Esophagus squamous epithelium (tissue), 5 donors: ENCODE results near the gene ITPR3. TPM values are rescaled to one million over a fixed set of nuclear protein-coding genes. Genes with fewer than 3 reads are reported as not detected.

Experiments
- DNase-seq: peaks from one replicate; lab custom pipeline; 2025; lab: John Stamatoyannopoulos, UW
- H3K27ac ChIP-seq, 4 donors: fragments of 200-600 bp; sonication (generic); one replicate each; pipeline ENCODE4 v1.5.1; 2016 to 2019; ENCODE audit warnings: mild to moderate bottlenecking in 1 of 4
- H3K27me3 ChIP-seq, 4 donors: fragments of 200-600 bp; sonication (generic); 1 replicate in 3 of 4; 2 replicates in 1 of 4; pipeline versions ENCODE4 v1.5.1 to v1.6.0; 2017 to 2021; ENCODE audit warnings: antibody characterized with exemption in 1 of 4
- H3K36me3 ChIP-seq, 3 donors: fragments of 200-600 bp; sonication (generic); one replicate each; pipeline ENCODE4 v1.5.1; 2016 to 2019
- H3K4me1 ChIP-seq, 3 donors: fragments of 200-600 bp; sonication (generic); one replicate each; pipeline ENCODE4 v1.5.1; 2017 to 2019
- H3K4me3 ChIP-seq, 4 donors: fragments of 200-600 bp; sonication (generic); 1 replicate in 3 of 4; 2 replicates in 1 of 4; pipeline ENCODE4 v1.5.1; 2016 to 2019; ENCODE audit warnings: mild to moderate bottlenecking in 2 of 4, moderate library complexity in 1 of 4
- H3K9me3 ChIP-seq, 3 donors: fragments of 200-600 bp; sonication (generic); one replicate each; pipeline ENCODE4 v1.5.1; 2016 to 2019
- CTCF ChIP-seq, 6 experiments: fragments of 450-650 bp in 4 of 6; fragments of 200-600 bp in 2 of 6; sonication (generic) in 2 of 6; IDR thresholded peaks; one replicate each; pipeline ENCODE4 v1.5.1; 2016 to 2019; ENCODE audit warnings: antibody characterized with exemption in 6 of 6, mild to moderate bottlenecking in 4 of 6, moderate library complexity in 4 of 6
- POLR2A ChIP-seq, 4 donors: fragments of 450-650 bp; IDR thresholded peaks; one replicate each; pipeline ENCODE4 v1.6.1; 2017; ENCODE audit warnings: antibody characterized with exemption in 4 of 4, mild to moderate bottlenecking in 4 of 4, moderate library complexity in 3 of 4
- WGBS, 2 donors: methylation state at CpG; one replicate each; pipeline ENCODE4 v1.1.5; 2018; 5-methylcytosine and 5-hydroxymethylcytosine counted together
- intact Hi-C: fragments of 100-400 bp; cut with DNase I; formaldehyde crosslinking; loops from one replicate; pipeline ENCODE4 v1.15.0; 2022
- total RNA-seq, 4 donors: library from RNA; depleted of rRNA; stranded (reverse); fragments of >200 nt; gene quantifications; one replicate each; pipeline ENCODE4 v1.1.0, GENCODE V29; 2016
- donor health status: DM: yes; HTN: yes; CAD: no.

ITPR3 gene
- total RNA-seq, 4 donors from 2014 or later: 21.8 to 39.2 (median 35.3) TPM

- DNase-seq: no peak
- no peaks in the 10 kb centered on the region for H3K27me3 ChIP-seq
- H3K27ac ChIP-seq: no peak overlapping the region
- intact Hi-C loops: no loop called here
- H3K9me3 ChIP-seq: no peaks in the 10 kb centered on the region
- TF ChIP-seq CTCF (IDR thresholded peaks at IDR 0.05): no peak
- TF ChIP-seq POLR2A (IDR thresholded peaks at IDR 0.05): no peak
- no peak overlapping the region for H3K4me3 ChIP-seq
- H3K4me1 ChIP-seq: peaks cover 0 to 5% (median 0%) of the 10 kb centered on the region in 3 donors
- H3K36me3 ChIP-seq: peaks cover 5 to 86% (median 13%) of the 10 kb centered on the region in 3 donors
- 69 to 96% methylated on average over 1 to 3 of the region's 16 CpGs for WGBS, 2 donors
Measured at GRCh38 chr6:33658982-33659689, 38.0 kb downstream of the ITPR3 start.

GRCh38 chr6:33659986-33660385, 38.9 kb downstream of the ITPR3 start:
- Histone ChIP-seq H3K27me3 (no peaks in the 10 kb centered on the region), H3K9me3 (no peaks in the 10 kb centered on the region), H3K27ac (no peak overlapping the region), H3K4me1 (no peaks in the 10 kb centered on the region), H3K36me3 (peaks cover 5 to 89% (median 13%) of the 10 kb centered on the region in 3 donors), H3K4me3 (no peak overlapping the region)
- TF ChIP-seq CTCF (IDR thresholded peaks at IDR 0.05) (no peak), POLR2A (IDR thresholded peaks at IDR 0.05) (no peak)
- WGBS, 2 donors: 86 to 94% methylated on average over 5 to 6 of the region's 6 CpGs
- no peak for DNase-seq
- intact Hi-C loops: no loop called here

DNA sequence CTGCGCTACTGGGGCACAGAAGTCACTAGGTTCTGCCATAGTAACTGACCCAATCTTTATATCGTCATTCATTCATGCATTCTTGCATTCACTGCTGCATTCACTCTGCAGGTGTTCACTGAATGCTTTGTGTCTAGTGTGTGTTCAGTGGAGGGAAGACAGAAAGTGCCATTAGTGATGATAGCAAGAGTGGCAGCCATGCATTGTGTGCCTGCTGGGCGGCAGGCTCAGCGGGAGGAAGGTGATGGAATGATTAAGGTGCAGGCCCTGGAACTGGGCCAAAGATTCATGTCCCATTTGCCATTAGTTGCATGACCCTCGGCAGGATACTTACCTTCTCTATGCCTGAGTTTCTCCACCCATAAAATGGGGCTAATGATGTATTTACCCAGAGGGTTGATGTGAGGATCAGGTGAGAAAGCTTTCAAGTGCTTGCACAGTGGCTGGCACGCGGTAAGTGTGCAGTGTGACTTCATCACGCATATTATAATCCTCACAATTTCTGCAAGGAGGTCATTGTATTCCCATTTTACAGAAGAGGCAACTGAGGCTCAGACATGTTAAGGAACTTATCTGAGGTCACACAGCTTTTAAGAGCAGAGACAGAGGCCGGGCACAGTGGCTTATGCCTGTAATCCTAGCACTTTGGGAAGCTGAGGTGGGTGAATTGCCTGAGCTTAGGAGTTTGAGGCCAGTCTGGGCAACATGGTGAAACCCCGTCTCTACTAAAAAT, 40.1 kb downstream of the ITPR3 start:
- H3K4me1 ChIP-seq: no peaks in the 10 kb centered on the region
- H3K27me3 ChIP-seq: no peaks in the 10 kb centered on the region
- H3K36me3 ChIP-seq: peaks cover 0 to 92% (median 11%) of the 10 kb centered on the region in 3 donors
- H3K4me3 ChIP-seq: no peak overlapping the region
- intact Hi-C loops: no loop called here
- DNase-seq: no peak
- TF ChIP-seq POLR2A (IDR thresholded peaks at IDR 0.05) (no peak), CTCF (IDR thresholded peaks at IDR 0.05) (no peak)
- H3K27ac ChIP-seq: no peak overlapping the region
- WGBS, 2 donors: 89 to 93% methylated on average over 8 to 9 of the region's 10 CpGs
- H3K9me3 ChIP-seq: no peaks in the 10 kb centered on the region

GRCh38 chr6:33662318-33662717, 41.2 kb downstream of the ITPR3 start:
- DNase-seq: no peak
- TF ChIP-seq POLR2A (IDR thresholded peaks at IDR 0.05) (no peak), CTCF (IDR thresholded peaks at IDR 0.05) (no peak)
- Histone ChIP-seq H3K9me3 (no peaks in the 10 kb centered on the region), H3K4me1 (no peaks in the 10 kb centered on the region), H3K27me3 (no peaks in the 10 kb centered on the region), H3K4me3 (no peak overlapping the region), H3K36me3 (peaks cover 3 to 92% (median 3%) of the 10 kb centered on the region in 3 donors), H3K27ac (no peak overlapping the region)
- intact Hi-C loops: no loop called here
- 68 to 95% methylated on average over 3 to 7 of the region's 11 CpGs for WGBS, 2 donors

DNA sequence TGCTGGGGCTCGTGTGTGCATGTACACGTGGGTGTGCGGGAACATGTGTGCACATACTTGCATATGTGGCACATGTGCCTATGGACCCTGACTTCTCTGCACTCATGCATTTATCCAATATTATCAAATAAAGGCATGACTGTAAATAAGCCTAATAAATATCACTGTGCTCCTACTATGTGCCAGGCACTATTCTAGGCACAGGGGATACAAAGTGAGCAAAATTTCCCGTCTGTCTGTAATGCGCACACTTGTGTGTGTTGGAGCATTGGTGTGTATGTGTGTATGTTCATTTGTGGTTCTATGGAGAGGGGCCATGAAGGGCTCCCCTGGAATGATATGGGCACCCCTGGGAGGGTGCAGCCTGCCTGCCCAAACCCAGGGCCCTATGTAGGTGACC, 41.9 kb downstream of the ITPR3 start:
- H3K27me3 ChIP-seq: no peaks in the 10 kb centered on the region
- 75 to 78% methylated on average over 5 of the region's 5 CpGs for WGBS, 2 donors
- H3K36me3 ChIP-seq: peaks cover 7 to 92% (median 10%) of the 10 kb centered on the region in 3 donors
- no peaks in the 10 kb centered on the region for H3K4me1 ChIP-seq
- intact Hi-C loops: no loop called here
- DNase-seq: no peak
- no peak overlapping the region for H3K27ac ChIP-seq
- no peak overlapping the region for H3K4me3 ChIP-seq
- TF ChIP-seq CTCF (IDR thresholded peaks at IDR 0.05) (no peak), POLR2A (IDR thresholded peaks at IDR 0.05) (no peak)
- no peaks in the 10 kb centered on the region for H3K9me3 ChIP-seq
